ENCODE data around the gene SH2D2A. TPM values are rescaled to one million over a fixed set of nuclear protein-coding genes. Genes with fewer than 3 reads are reported as not detected.
A peak's percentile ranks its signal among the peaks of the same experiment; 100 is the strongest.

The SH2D2A gene
- total RNA-seq, 1 experiment from 2014 or later = 4.9 TPM

DNA sequence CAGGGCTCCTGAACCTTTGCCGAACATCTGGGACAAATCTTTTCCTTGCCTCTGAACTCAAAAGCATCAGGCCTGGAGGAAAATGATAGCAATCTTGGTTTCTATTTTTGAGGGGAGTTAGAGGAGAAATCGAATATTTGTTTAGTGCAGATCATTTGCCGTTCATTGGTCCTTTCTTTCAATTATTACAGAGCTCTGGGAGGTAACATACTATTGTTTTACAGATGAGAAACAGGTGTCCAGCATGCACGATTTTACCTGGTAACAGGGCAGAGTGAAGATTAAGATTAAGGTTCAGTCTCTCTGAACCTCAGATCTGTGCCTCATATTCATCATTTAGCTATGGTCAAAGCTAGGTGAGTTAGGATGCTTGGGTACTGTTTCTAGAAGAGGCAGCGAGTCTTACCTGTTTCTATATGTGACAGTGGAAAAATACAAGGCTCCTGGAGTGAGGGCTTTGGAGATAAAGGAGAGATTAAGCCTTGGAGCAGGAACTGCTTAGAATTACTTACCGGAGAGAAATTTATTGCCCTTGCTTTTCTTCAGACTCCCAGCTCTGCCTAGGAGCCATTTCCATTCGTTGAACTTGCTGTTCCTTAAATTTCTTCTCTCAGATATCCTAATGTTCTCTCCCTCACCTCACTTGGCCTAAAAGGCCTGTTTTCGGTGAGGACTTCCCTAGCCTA, 47.9 kb downstream of the SH2D2A start (continued):
- TF ChIP-seq, protein P1, sequence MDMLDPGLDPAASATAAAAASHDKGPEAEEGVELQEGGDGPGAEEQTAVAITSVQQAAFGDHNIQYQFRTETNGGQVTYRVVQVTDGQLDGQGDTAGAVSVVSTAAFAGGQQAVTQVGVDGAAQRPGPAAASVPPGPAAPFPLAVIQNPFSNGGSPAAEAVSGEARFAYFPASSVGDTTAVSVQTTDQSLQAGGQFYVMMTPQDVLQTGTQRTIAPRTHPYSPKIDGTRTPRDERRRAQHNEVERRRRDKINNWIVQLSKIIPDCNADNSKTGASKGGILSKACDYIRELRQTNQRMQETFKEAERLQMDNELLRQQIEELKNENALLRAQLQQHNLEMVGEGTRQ (CRISPR knock-in tag; IDR thresholded peaks at IDR 0.05) = no peak

DNA sequence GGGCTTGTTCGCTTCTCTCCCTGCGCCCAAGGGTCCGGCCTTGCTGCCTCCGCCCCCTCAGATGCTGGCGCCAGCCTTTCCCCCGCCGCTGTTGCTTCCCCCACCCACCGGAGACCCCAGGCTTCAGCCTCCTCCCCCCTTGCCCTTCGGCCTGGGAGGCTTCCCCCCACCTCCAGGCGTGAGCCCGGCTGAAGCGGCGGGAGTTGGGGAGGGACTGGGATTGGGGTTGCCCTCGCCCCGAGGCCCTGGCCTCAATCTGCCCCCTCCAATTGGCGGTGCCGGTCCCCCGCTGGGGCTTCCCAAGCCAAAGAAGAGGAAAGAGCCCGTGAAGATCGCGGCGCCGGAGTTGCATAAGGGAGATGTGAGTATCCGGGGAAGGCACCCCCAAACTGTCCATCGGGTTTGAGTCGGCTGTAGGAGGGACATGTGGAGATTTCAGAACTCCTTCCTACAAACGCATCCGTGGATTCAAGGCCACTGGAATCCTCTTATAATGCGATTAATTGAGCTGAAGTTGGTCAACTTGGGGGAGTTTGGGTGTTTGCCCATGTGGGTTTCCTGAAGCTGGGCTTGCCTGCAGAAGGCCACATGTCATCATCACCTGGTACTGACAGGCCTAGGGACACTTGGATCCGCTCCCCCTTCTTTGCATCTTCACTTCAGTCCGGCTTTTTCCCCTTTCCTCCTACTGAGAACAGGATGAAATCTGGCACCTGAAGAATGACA, 48.6 kb downstream of the SH2D2A start:
- peaks cover 9% of the 10 kb centered on the region for H3K36me3 Mint-ChIP-seq
- no peak overlapping the region for H3K4me3 Mint-ChIP-seq
- no peaks in the 10 kb centered on the region for H3K9me3 Mint-ChIP-seq
- TF ChIP-seq MXD4 (CRISPR knock-in tag; IDR thresholded peaks at IDR 0.05; ENCODE audit: borderline replicate concordance) (no peak), ZNF317 (CRISPR knock-in tag; IDR thresholded peaks at IDR 0.05; ENCODE audit: borderline replicate concordance, low read depth) (no peak), ZNF671 (CRISPR knock-in tag; IDR thresholded peaks at IDR 0.05) (no peak), JAZF1 (CRISPR knock-in tag; IDR thresholded peaks at IDR 0.05) (no peak), RELA (CRISPR knock-in tag; IDR thresholded peaks at IDR 0.05; ENCODE audit: borderline replicate concordance) (no peak), RORB (CRISPR knock-in tag; IDR thresholded peaks at IDR 0.05) (no peak), CREB1 (CRISPR knock-in tag; IDR thresholded peaks at IDR 0.05) (no peak), SMAD3 (CRISPR knock-in tag; IDR thresholded peaks at IDR 0.05; ENCODE audit: borderline replicate concordance) (no peak), KAT7 (CRISPR knock-in tag; IDR thresholded peaks at IDR 0.05; ENCODE audit: borderline replicate concordance) (0 out of 2 replicates have a peak, but pooled peaks have one; percentile 27)
- TF ChIP-seq, protein P2, sequence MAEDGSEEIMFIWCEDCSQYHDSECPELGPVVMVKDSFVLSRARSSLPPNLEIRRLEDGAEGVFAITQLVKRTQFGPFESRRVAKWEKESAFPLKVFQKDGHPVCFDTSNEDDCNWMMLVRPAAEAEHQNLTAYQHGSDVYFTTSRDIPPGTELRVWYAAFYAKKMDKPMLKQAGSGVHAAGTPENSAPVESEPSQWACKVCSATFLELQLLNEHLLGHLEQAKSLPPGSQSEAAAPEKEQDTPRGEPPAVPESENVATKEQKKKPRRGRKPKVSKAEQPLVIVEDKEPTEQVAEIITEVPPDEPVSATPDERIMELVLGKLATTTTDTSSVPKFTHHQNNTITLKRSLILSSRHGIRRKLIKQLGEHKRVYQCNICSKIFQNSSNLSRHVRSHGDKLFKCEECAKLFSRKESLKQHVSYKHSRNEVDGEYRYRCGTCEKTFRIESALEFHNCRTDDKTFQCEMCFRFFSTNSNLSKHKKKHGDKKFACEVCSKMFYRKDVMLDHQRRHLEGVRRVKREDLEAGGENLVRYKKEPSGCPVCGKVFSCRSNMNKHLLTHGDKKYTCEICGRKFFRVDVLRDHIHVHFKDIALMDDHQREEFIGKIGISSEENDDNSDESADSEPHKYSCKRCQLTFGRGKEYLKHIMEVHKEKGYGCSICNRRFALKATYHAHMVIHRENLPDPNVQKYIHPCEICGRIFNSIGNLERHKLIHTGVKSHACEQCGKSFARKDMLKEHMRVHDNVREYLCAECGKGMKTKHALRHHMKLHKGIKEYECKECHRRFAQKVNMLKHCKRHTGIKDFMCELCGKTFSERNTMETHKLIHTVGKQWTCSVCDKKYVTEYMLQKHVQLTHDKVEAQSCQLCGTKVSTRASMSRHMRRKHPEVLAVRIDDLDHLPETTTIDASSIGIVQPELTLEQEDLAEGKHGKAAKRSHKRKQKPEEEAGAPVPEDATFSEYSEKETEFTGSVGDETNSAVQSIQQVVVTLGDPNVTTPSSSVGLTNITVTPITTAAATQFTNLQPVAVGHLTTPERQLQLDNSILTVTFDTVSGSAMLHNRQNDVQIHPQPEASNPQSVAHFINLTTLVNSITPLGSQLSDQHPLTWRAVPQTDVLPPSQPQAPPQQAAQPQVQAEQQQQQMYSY (CRISPR knock-in tag; IDR thresholded peaks at IDR 0.05) = peak; percentile 38
- TF ChIP-seq, protein P3, sequence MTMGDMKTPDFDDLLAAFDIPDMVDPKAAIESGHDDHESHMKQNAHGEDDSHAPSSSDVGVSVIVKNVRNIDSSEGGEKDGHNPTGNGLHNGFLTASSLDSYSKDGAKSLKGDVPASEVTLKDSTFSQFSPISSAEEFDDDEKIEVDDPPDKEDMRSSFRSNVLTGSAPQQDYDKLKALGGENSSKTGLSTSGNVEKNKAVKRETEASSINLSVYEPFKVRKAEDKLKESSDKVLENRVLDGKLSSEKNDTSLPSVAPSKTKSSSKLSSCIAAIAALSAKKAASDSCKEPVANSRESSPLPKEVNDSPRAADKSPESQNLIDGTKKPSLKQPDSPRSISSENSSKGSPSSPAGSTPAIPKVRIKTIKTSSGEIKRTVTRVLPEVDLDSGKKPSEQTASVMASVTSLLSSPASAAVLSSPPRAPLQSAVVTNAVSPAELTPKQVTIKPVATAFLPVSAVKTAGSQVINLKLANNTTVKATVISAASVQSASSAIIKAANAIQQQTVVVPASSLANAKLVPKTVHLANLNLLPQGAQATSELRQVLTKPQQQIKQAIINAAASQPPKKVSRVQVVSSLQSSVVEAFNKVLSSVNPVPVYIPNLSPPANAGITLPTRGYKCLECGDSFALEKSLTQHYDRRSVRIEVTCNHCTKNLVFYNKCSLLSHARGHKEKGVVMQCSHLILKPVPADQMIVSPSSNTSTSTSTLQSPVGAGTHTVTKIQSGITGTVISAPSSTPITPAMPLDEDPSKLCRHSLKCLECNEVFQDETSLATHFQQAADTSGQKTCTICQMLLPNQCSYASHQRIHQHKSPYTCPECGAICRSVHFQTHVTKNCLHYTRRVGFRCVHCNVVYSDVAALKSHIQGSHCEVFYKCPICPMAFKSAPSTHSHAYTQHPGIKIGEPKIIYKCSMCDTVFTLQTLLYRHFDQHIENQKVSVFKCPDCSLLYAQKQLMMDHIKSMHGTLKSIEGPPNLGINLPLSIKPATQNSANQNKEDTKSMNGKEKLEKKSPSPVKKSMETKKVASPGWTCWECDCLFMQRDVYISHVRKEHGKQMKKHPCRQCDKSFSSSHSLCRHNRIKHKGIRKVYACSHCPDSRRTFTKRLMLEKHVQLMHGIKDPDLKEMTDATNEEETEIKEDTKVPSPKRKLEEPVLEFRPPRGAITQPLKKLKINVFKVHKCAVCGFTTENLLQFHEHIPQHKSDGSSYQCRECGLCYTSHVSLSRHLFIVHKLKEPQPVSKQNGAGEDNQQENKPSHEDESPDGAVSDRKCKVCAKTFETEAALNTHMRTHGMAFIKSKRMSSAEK (CRISPR knock-in tag; IDR thresholded peaks at IDR 0.05; ENCODE audit: borderline replicate concordance) = no peak
- TF ChIP-seq, protein P4, sequence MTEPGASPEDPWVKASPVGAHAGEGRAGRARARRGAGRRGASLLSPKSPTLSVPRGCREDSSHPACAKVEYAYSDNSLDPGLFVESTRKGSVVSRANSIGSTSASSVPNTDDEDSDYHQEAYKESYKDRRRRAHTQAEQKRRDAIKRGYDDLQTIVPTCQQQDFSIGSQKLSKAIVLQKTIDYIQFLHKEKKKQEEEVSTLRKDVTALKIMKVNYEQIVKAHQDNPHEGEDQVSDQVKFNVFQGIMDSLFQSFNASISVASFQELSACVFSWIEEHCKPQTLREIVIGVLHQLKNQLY (CRISPR knock-in tag; IDR thresholded peaks at IDR 0.05) = no peak
- TF ChIP-seq, protein P5, sequence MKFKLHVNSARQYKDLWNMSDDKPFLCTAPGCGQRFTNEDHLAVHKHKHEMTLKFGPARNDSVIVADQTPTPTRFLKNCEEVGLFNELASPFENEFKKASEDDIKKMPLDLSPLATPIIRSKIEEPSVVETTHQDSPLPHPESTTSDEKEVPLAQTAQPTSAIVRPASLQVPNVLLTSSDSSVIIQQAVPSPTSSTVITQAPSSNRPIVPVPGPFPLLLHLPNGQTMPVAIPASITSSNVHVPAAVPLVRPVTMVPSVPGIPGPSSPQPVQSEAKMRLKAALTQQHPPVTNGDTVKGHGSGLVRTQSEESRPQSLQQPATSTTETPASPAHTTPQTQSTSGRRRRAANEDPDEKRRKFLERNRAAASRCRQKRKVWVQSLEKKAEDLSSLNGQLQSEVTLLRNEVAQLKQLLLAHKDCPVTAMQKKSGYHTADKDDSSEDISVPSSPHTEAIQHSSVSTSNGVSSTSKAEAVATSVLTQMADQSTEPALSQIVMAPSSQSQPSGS (CRISPR knock-in tag; IDR thresholded peaks at IDR 0.05; ENCODE audit: borderline replicate concordance, low read depth) = no peak
- TF ChIP-seq, protein P6, sequence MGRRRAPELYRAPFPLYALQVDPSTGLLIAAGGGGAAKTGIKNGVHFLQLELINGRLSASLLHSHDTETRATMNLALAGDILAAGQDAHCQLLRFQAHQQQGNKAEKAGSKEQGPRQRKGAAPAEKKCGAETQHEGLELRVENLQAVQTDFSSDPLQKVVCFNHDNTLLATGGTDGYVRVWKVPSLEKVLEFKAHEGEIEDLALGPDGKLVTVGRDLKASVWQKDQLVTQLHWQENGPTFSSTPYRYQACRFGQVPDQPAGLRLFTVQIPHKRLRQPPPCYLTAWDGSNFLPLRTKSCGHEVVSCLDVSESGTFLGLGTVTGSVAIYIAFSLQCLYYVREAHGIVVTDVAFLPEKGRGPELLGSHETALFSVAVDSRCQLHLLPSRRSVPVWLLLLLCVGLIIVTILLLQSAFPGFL (CRISPR knock-in tag; IDR thresholded peaks at IDR 0.05; ENCODE audit: borderline replicate concordance) = no peak
- ChIA-PET POLR2A (interaction anchor here (0.7 to 3.4 kb wide), 8 partner anchors 13 to 92 kb away, joined by 3 to 24 read pairs (median 4); partner anchors contain the start of genes HDGF, ISG20L2, METTL25B and MRPL24), CTCF (interaction anchor here (1.0 to 2.9 kb wide), 13 partner anchors 16 to 306 kb away, joined by 3 to 39 read pairs (median 6); partner anchors contain the start of genes ISG20L2, METTL25B, MRPL24 and NTRK1)
- ATAC-seq = no peak
- H3K4me1 Mint-ChIP-seq = peaks cover 34% of the 10 kb centered on the region
- DNase-seq (ENCODE audit: low spot score) = peak; percentile 72
- H3K27me3 Mint-ChIP-seq (ENCODE audit: low read depth) = no peaks in the 10 kb centered on the region
- H3K27ac Mint-ChIP-seq = peak overlapping the region; percentile 28

All from WTC11 (cell line).